Measurements from ENCODE around the gene HTR1B. TPM values are rescaled to one million over a fixed set of nuclear protein-coding genes. Genes with fewer than 3 reads are reported as not detected.

The HTR1B gene
- total RNA-seq = 0.15 and 0.17 TPM in 2 replicates

- no peak for DNase-seq (ENCODE audit: low read depth)
Measured at GRCh38 chr6:77463308-77463860, at the start of gene HTR1B. Gene HTR1B, minus strand, starts transcription at chr6:77463491. Its CDS starts 88 bp downstream, at chr6:77463403.

GRCh38 chr6:77512554-77512953 is 49.3 kb upstream of the HTR1B start:
- no peak for DNase-seq (ENCODE audit: low read depth)

GRCh38 chr6:77511860-77512259 is 48.6 kb upstream of the HTR1B start:
- no peak for DNase-seq (ENCODE audit: low read depth)

GRCh38 chr6:77502981-77503380 is 39.7 kb upstream of the HTR1B start:
- DNase-seq (ENCODE audit: low read depth) = no peak

- no peak for DNase-seq (ENCODE audit: low read depth)
Measured at GRCh38 chr6:77492530-77492929, 29.2 kb upstream of the HTR1B start.

- no peak for DNase-seq (ENCODE audit: low read depth)
Measured at GRCh38 chr6:77487808-77488425, 24.6 kb upstream of the HTR1B start.

- DNase-seq (ENCODE audit: low read depth) = no peak
Measured at GRCh38 chr6:77482981-77483380, 19.7 kb upstream of the HTR1B start.

GRCh38 chr6:77474973-77475372 is 11.7 kb upstream of the HTR1B start:
- DNase-seq (ENCODE audit: low read depth) = no peak

GRCh38 chr6:77474286-77474956 is 11.1 kb upstream of the HTR1B start:
- DNase-seq (ENCODE audit: low read depth) = no peak

- peak; percentile 33 for DNase-seq (ENCODE audit: low read depth)
Measured at GRCh38 chr6:77470983-77471382, 7.7 kb upstream of the HTR1B start.

GRCh38 chr6:77468939-77469338 is 5.6 kb upstream of the HTR1B start:
- DNase-seq (ENCODE audit: low read depth) = no peak

- peak; percentile 32 for DNase-seq (ENCODE audit: low read depth)
Measured at GRCh38 chr6:77466451-77467437, 3.5 kb upstream of the HTR1B start.

GRCh38 chr6:77466055-77466450 is 2.8 kb upstream of the HTR1B start:
- DNase-seq (ENCODE audit: low read depth) = peak; percentile 48

- DNase-seq (ENCODE audit: low read depth) = no peak
Measured at GRCh38 chr6:77464495-77464867, 1.2 kb upstream of the HTR1B start.

GRCh38 chr6:77463861-77464494 is 687 bp upstream of the HTR1B start:
- DNase-seq (ENCODE audit: low read depth) = no peak

GRCh38 chr6:77462359-77463307 is 658 bp downstream of the HTR1B start:
- no peak for DNase-seq (ENCODE audit: low read depth)

- no peak for DNase-seq (ENCODE audit: low read depth)
Measured at GRCh38 chr6:77461796-77462195, 1.5 kb downstream of the HTR1B start.

GRCh38 chr6:77458421-77458820 is 4.9 kb downstream of the HTR1B start:
- DNase-seq (ENCODE audit: low read depth) = no peak

GRCh38 chr6:77457720-77458349 is 5.5 kb downstream of the HTR1B start:
- peak; percentile 81 for DNase-seq (ENCODE audit: low read depth)

Measured in renal cortical epithelial cell (primary cell).